ENCODE measurements around the gene MGAT5. TPM values are rescaled to one million over a fixed set of nuclear protein-coding genes. Genes with fewer than 3 reads are reported as not detected.
"Not testable (repeated sequence)": the region's sequence is repeated elsewhere in the genome, so short reads cannot be mapped to it uniquely, and the experiment has no call there.

MGAT5 gene
- total and polyA plus RNA-seq, 4 experiments from 2014 or later = 4.4 to 81.3 (median 48.0) TPM

DNA sequence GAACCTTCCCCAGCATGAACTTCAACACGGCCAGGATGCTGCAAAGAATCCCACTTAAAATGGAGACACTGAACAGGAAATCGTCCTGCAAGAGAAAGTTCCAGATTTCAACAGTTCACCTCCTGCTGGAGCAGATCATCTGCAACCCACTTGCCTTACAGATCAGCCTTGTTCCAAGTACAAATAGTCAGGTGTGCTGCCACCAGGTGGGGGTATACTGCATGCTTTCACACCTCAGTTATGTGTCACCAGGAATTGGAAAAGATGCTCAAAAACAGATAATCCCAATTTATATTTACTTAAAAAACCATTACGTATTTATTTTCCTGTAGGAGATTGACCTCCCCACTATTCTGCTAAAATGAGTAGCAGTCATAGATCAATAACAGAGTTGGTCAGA is 212.3 kb downstream of the MGAT5 start:
- no peak overlapping the region for H3K4me3 ChIP-seq (ENCODE audit: low read length in 2 of 2)
- no peaks in the 10 kb centered on the region for H3K27me3 Mint-ChIP-seq
- DNase-seq = peak in 4 of 5 donors; percentile 10 to 22 (median 14)
- no peak overlapping the region for H3K27ac ChIP-seq (ENCODE audit: low read depth, low read length)
- no peaks in the 10 kb centered on the region for H3K36me3 ChIP-seq (ENCODE audit: insufficient read depth, low read length)
- no peaks in the 10 kb centered on the region for H3K36me3 Mint-ChIP-seq
- no peak overlapping the region for H3K27ac Mint-ChIP-seq
- no peaks in the 10 kb centered on the region for H3K27me3 ChIP-seq (ENCODE audit: insufficient read depth, low read length)
- CTCF ChIA-PET (ENCODE audit: partially characterized antibody) = interaction anchor here (1.6 to 2.2 kb wide), 2 partner anchors 14 to 228 kb away, joined by 4 to 7 read pairs; no protein-coding TSS in a partner anchor
- H3K4me1 ChIP-seq (ENCODE audit: insufficient read depth, low read length) = no peaks in the 10 kb centered on the region
- intact Hi-C loops (cut with micrococcal nuclease) = loop anchor here (10.0 kb wide), 1 partner anchor 229 kb away; no protein-coding TSS in a partner anchor
- H3K4me1 Mint-ChIP-seq = no peaks in the 10 kb centered on the region
- POLR2A ChIA-PET (ENCODE audit: partially characterized antibody) = interaction anchor here (0.6 kb wide), 1 partner anchor 353 kb away, joined by 3 read pairs; no protein-coding TSS in a partner anchor
- H3K9me3 ChIP-seq (ENCODE audit: control insufficient read depth in 1 of 2, low read length in 2 of 2) = no peaks in the 10 kb centered on the region
- no peak overlapping the region for H3K4me3 Mint-ChIP-seq
- peaks cover 0 to 3% (median 0%) of the 10 kb centered on the region in 8 donors for H3K9me3 Mint-ChIP-seq

DNA sequence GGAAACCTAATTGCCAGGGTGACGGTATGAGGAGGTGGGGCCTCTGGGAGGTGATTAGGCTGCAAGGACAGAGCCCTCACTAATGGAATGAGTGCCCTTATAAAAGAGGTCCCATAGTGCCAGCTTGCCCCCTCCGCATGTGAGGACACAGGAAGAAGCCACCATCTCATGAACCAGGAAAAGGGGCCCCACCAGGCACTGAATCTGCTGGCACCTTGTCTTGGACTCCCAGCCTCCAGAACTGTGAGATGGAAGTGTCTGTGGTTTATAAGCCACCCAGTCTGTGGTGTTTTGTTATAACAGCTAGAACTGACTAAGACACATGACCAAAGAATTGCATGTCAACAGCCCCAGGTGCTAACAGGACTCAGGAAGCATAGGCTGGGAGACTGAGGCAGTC is 214.3 kb downstream of the MGAT5 start:
- Histone ChIP-seq H3K9me3 (ENCODE audit: control insufficient read depth in 1 of 2, low read length in 2 of 2) (no peaks in the 10 kb centered on the region), H3K4me3 (ENCODE audit: low read length in 2 of 2) (no peak overlapping the region), H3K4me1 (ENCODE audit: insufficient read depth, low read length) (no peaks in the 10 kb centered on the region), H3K27ac (ENCODE audit: low read depth, low read length) (no peak overlapping the region), H3K36me3 (ENCODE audit: insufficient read depth, low read length) (no peaks in the 10 kb centered on the region), H3K27me3 (ENCODE audit: insufficient read depth, low read length) (no peaks in the 10 kb centered on the region)
- no peak for DNase-seq
- Mint-ChIP-seq H3K4me3 (no peak overlapping the region), H3K4me1 (no peaks in the 10 kb centered on the region), H3K27ac (no peak overlapping the region), H3K27me3 (peaks cover 0 to 1% of the 10 kb centered on the region in 2 donors), H3K36me3 (no peaks in the 10 kb centered on the region), H3K9me3 (peaks cover 0 to 17% (median 13%) of the 10 kb centered on the region in 8 donors)
- intact Hi-C loops (cut with micrococcal nuclease) = loop anchor here (10.0 kb wide), 1 partner anchor 227 kb away; no protein-coding TSS in a partner anchor
- ChIA-PET POLR2A (ENCODE audit: partially characterized antibody) (no interaction called here), CTCF (ENCODE audit: partially characterized antibody) (no interaction called here)

DNA sequence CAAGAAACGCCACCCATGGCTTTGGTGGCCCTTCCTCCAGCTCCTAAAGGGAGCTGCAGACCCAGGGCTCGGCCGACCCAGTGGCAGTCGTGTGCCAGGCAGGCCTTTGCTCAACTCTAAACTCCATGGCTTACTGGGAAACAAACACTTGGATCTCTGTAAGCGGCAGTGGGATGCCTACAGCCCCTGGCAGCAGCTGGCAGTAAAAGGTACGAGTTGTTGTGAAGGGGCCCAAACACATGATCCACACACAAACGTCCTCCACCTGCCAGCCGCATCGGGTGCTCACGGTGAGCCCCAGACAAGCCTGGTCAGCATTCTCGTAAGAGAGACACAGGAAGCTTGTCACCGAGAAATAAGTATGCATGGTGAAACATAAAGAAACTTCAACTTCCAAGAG is 214.9 kb downstream of the MGAT5 start:
- H3K4me3 Mint-ChIP-seq = no peak overlapping the region
- no peaks in the 10 kb centered on the region for H3K36me3 Mint-ChIP-seq
- intact Hi-C loops (cut with micrococcal nuclease) = loop anchor here (10.0 kb wide), 1 partner anchor 226 kb away; no protein-coding TSS in a partner anchor
- peaks cover 0 to 1% of the 10 kb centered on the region in 2 donors for H3K27me3 Mint-ChIP-seq
- Histone ChIP-seq H3K27ac (ENCODE audit: low read depth, low read length) (no peak overlapping the region), H3K4me1 (ENCODE audit: insufficient read depth, low read length) (no peaks in the 10 kb centered on the region), H3K36me3 (ENCODE audit: insufficient read depth, low read length) (no peaks in the 10 kb centered on the region), H3K4me3 (ENCODE audit: low read length in 2 of 2) (no peak overlapping the region), H3K9me3 (ENCODE audit: control insufficient read depth in 1 of 2, low read length in 2 of 2) (no peaks in the 10 kb centered on the region), H3K27me3 (ENCODE audit: insufficient read depth, low read length) (no peaks in the 10 kb centered on the region)
- H3K9me3 Mint-ChIP-seq = peaks cover 4 to 23% (median 19%) of the 10 kb centered on the region in 8 donors
- no peak for DNase-seq
- ChIA-PET CTCF (ENCODE audit: partially characterized antibody) (no interaction called here), POLR2A (ENCODE audit: partially characterized antibody) (no interaction called here)
- H3K27ac Mint-ChIP-seq = no peak overlapping the region
- H3K4me1 Mint-ChIP-seq = no peaks in the 10 kb centered on the region

DNA sequence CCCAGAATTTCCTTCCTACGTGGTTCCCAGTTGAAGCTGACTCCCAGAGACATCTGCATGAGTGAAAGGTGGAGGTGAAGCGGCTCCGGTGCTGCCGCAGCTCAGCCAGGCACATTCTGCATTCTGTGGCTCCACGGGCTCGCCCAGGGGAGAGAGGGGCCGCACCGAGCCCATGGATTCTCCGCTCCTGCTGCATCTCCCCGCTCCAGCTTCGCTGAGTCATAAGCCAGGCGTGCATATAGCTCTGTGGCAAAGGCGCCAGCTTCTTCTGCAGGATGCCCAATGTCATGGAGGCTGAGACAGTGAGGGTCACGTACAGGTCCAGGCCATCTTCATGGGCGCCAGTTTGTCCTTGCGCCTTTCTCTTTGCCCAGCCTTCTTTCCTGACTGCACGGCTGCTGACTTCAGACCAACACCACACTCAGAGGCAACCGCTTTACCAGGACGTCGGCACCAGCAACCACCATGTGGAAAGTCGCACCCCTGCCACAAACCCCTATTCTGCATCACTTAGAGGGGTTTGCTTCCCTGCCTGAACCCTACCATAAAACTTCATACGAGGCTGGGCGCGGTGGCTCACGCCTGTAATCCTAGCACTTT is 215.7 kb downstream of the MGAT5 start:
- no peaks in the 10 kb centered on the region for H3K4me1 ChIP-seq (ENCODE audit: insufficient read depth, low read length)
- H3K9me3 Mint-ChIP-seq = peaks cover 6 to 29% (median 24%) of the 10 kb centered on the region in 8 donors
- H3K4me3 ChIP-seq (ENCODE audit: low read length in 2 of 2) = no peak overlapping the region
- no peak overlapping the region for H3K27ac ChIP-seq (ENCODE audit: low read depth, low read length)
- no peaks in the 10 kb centered on the region for H3K4me1 Mint-ChIP-seq
- H3K36me3 Mint-ChIP-seq = no peaks in the 10 kb centered on the region
- no peaks in the 10 kb centered on the region for H3K36me3 ChIP-seq (ENCODE audit: insufficient read depth, low read length)
- intact Hi-C loops (cut with micrococcal nuclease) = loop anchor here (10.0 kb wide), 1 partner anchor 225 kb away; no protein-coding TSS in a partner anchor
- H3K27ac Mint-ChIP-seq = no peak overlapping the region
- peaks cover 0 to 4% of the 10 kb centered on the region in 2 donors for H3K27me3 Mint-ChIP-seq
- H3K9me3 ChIP-seq (ENCODE audit: control insufficient read depth in 1 of 2, low read length in 2 of 2) = no peaks in the 10 kb centered on the region
- DNase-seq = no peak
- no peaks in the 10 kb centered on the region for H3K27me3 ChIP-seq (ENCODE audit: insufficient read depth, low read length)
- ChIA-PET POLR2A (ENCODE audit: partially characterized antibody) (no interaction called here), CTCF (ENCODE audit: partially characterized antibody) (interaction anchor here (1.1 kb wide), 1 partner anchor 9 kb away, joined by 3 read pairs; no protein-coding TSS in a partner anchor)
- H3K4me3 Mint-ChIP-seq = no peak overlapping the region

DNA sequence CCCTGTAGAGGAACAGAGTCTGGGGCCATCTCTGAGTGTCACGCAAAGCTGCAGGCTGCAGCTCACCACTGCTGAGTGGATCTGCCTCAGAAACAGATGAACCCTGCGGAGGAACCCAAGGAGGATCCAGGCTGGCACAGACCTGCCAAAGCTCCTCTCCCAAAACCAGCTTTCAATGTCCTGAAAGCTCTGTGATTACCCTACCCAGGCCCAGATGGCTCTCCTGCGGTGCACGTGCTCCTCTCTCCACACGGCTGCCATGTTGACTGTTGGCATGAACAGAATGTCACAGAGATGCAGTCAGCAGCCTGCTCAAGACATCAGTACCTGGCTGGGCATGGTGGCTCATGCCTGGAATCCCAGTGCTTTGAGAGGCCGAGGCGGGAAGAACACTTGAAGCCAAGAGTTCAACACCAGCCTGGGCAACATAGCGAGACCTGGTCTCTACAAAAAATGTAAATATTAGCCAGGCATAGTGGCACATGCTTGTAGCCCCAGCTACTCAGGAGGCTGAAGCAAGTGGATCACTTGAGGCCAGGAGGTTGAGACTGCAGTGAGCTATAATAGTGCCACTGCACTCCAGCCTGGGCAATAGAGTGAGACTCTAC is 216.8 kb downstream of the MGAT5 start:
- Mint-ChIP-seq H3K4me3 (no peak overlapping the region), H3K27ac (no peak overlapping the region), H3K9me3 (peaks cover 6 to 32% (median 24%) of the 10 kb centered on the region in 8 donors), H3K36me3 (no peaks in the 10 kb centered on the region), H3K27me3 (peaks cover 0 to 4% of the 10 kb centered on the region in 2 donors), H3K4me1 (no peaks in the 10 kb centered on the region)
- no peaks in the 10 kb centered on the region for H3K36me3 ChIP-seq (ENCODE audit: insufficient read depth, low read length)
- intact Hi-C loops (cut with micrococcal nuclease) = no loop called here
- H3K4me1 ChIP-seq (ENCODE audit: insufficient read depth, low read length) = no peaks in the 10 kb centered on the region
- H3K9me3 ChIP-seq (ENCODE audit: control insufficient read depth in 1 of 2, low read length in 2 of 2) = no peaks in the 10 kb centered on the region
- H3K27me3 ChIP-seq (ENCODE audit: insufficient read depth, low read length) = no peaks in the 10 kb centered on the region
- H3K4me3 ChIP-seq (ENCODE audit: low read length in 2 of 2) = no peak overlapping the region
- no peak overlapping the region for H3K27ac ChIP-seq (ENCODE audit: low read depth, low read length)
- ChIA-PET POLR2A (ENCODE audit: partially characterized antibody) (no interaction called here), CTCF (ENCODE audit: partially characterized antibody) (interaction anchor here (1.1 kb wide), 1 partner anchor 10 kb away, joined by 3 read pairs; no protein-coding TSS in a partner anchor)
- DNase-seq = no peak

GRCh38 chr2:134476982-134477381 is 223.1 kb downstream of the MGAT5 start:
- H3K27me3 Mint-ChIP-seq; H3K4me1 Mint-ChIP-seq; intact Hi-C loops (cut with micrococcal nuclease); CTCF ChIA-PET (ENCODE audit: partially characterized antibody); H3K4me3 ChIP-seq (ENCODE audit: low read length in 2 of 2); DNase-seq; H3K27ac Mint-ChIP-seq; H3K4me1 ChIP-seq (ENCODE audit: insufficient read depth, low read length); H3K27me3 ChIP-seq (ENCODE audit: insufficient read depth, low read length); H3K9me3 ChIP-seq (ENCODE audit: control insufficient read depth in 1 of 2, low read length in 2 of 2); H3K27ac ChIP-seq (ENCODE audit: low read depth, low read length); H3K4me3 Mint-ChIP-seq; POLR2A ChIA-PET (ENCODE audit: partially characterized antibody); H3K36me3 ChIP-seq (ENCODE audit: insufficient read depth, low read length); H3K36me3 Mint-ChIP-seq: not testable (repeated sequence)
- peaks cover 6 to 30% (median 21%) of the 10 kb centered on the region in 8 donors for H3K9me3 Mint-ChIP-seq

DNA sequence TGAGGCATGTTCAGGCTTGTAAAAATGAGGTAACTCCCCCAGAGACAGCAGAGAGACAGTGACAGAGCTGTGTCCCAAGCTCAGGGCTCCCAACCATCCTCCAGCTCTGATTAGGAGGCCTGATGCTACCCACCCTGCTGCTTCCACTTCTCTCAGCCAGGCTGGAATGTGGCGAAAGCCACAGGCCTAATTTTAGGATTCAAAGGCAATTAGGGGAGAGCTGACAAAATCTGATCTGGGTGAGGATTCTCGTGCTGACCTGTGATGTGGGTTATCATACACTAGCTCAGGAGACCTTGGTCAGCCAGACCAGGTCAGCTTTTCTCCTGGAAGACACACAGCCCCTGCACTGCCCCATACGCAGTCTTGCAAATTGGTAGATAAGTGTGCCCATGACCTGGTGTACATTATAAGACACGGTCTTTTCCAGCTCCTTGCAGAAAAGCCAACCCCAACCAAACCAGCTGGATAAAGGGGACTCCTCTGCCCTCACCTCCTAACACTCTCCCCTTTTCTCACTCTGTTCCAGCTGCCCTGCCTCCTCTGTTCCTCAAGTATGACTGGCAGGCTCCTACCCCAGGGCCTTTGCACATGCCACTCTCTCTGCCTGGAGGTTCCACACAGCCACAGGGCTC is 225.9 kb downstream of the MGAT5 start:
- Histone ChIP-seq H3K4me1 (ENCODE audit: insufficient read depth, low read length) (no peaks in the 10 kb centered on the region), H3K27ac (ENCODE audit: low read depth, low read length) (no peak overlapping the region), H3K4me3 (ENCODE audit: low read length in 2 of 2) (no peak overlapping the region), H3K9me3 (ENCODE audit: control insufficient read depth in 1 of 2, low read length in 2 of 2) (no peaks in the 10 kb centered on the region), H3K36me3 (ENCODE audit: insufficient read depth, low read length) (no peaks in the 10 kb centered on the region), H3K27me3 (ENCODE audit: insufficient read depth, low read length) (no peaks in the 10 kb centered on the region)
- Mint-ChIP-seq H3K36me3 (no peaks in the 10 kb centered on the region), H3K4me1 (no peaks in the 10 kb centered on the region), H3K9me3 (peaks cover 0 to 4% (median 0%) of the 10 kb centered on the region in 8 donors), H3K4me3 (no peak overlapping the region), H3K27me3 (peaks cover 2 to 11% of the 10 kb centered on the region in 2 donors), H3K27ac (no peak overlapping the region)
- no peak for DNase-seq
- intact Hi-C loops (cut with micrococcal nuclease) = no loop called here
- ChIA-PET CTCF (ENCODE audit: partially characterized antibody) (no interaction called here), POLR2A (ENCODE audit: partially characterized antibody) (no interaction called here)
